Gastrocnemius medialis (tissue), 4 donors: ENCODE measurements around the gene CGB3. TPM values are rescaled to one million over a fixed set of nuclear protein-coding genes. Genes with fewer than 3 reads are reported as not detected.
A peak's percentile ranks its signal among the peaks of the same experiment; 100 is the strongest.

ENCODE experiments used
- ATAC-seq, 2 donors: fragments of 150-250 bp; one replicate each; pipeline ENCODE4 v1.9.1; 2016
- DNase-seq, 2 donors: peaks; one replicate each; pipeline ENCODE4 v3.0.0-alpha.2; 2019
- H3K27ac ChIP-seq, 4 donors: fragments of 200-600 bp; sonication (generic); 1 replicate in 1 of 4; 2 replicates in 3 of 4; pipeline ENCODE4 v1.5.1; 2016 to 2018; ENCODE audit warnings: mild to moderate bottlenecking in 2 of 4, moderate library complexity in 1 of 4
- H3K27me3 ChIP-seq, 3 donors: fragments of 200-600 bp; sonication (generic) in 2 of 3; 1 replicate in 1 of 3; 2 replicates in 2 of 3; pipeline versions ENCODE4 v1.5.1 to v1.6.0; 2016 to 2019; ENCODE audit warnings: mild to moderate bottlenecking in 1 of 3, moderate library complexity in 1 of 3
- H3K36me3 ChIP-seq, 2 donors: fragments of 200-600 bp; sonication (generic) in 1 of 2; one replicate each; pipeline ENCODE4 v1.5.1; 2017 to 2018
- H3K4me1 ChIP-seq, 2 donors: fragments of 200-600 bp; sonication (generic) in 1 of 2; one replicate each; pipeline ENCODE4 v1.5.1; 2016 to 2017; ENCODE audit warnings: mild to moderate bottlenecking in 2 of 2
- H3K4me3 ChIP-seq, 4 donors: fragments of 200-600 bp; sonication (generic) in 3 of 4; 1 replicate in 1 of 4; 2 replicates in 3 of 4; pipeline ENCODE4 v1.5.1; 2016 to 2019; ENCODE audit warnings: mild to moderate bottlenecking in 2 of 4
- H3K9me3 ChIP-seq, 3 donors: fragments of 200-600 bp; sonication (generic) in 2 of 3; 1 replicate in 1 of 3; 2 replicates in 2 of 3; pipeline ENCODE4 v1.5.1; 2016 to 2019
- CTCF ChIP-seq, 5 experiments: fragments of 450-650 bp in 3 of 5; fragments of 200-600 bp in 2 of 5; sonication (generic) in 2 of 5; IDR thresholded peaks in 4 of 5; conservative IDR thresholded peaks in 1 of 5; 1 replicate in 4 of 5; 2 replicates in 1 of 5; pipeline ENCODE4 v1.5.1; 2016 to 2019; ENCODE audit warnings: antibody characterized with exemption in 5 of 5, mild to moderate bottlenecking in 3 of 5, moderate library complexity in 3 of 5
- POLR2A ChIP-seq, 2 donors: fragments of 450-650 bp; IDR thresholded peaks; one replicate each; pipeline ENCODE4 v1.6.1; 2017; ENCODE audit warnings: antibody characterized with exemption in 2 of 2, mild to moderate bottlenecking in 2 of 2, moderate library complexity in 2 of 2
- in situ Hi-C, 4 donors: fragments of 200-750 bp; cut with MboI; loops; one replicate each; pipeline versions ENCODE4 v1.15.0 to v1.8.0; 2017; ENCODE audit warnings: low sequenced_read_pairs in 4 of 4
- intact Hi-C: fragments of 100-400 bp; cut with DNase I; formaldehyde crosslinking; loops from one replicate; pipeline ENCODE4 v1.15.1; 2023; ENCODE audit warnings: low total_unique reads
- total RNA-seq, 4 donors: library from RNA; depleted of rRNA; stranded (reverse); fragments of >200 nt; gene quantifications; one replicate each; pipeline versions ENCODE4 v1.1.0 to v1.2.3, GENCODE V29; 2016

CGB3 gene
- total RNA-seq, 4 donors from 2014 or later: not detected

- in situ Hi-C loops: no loop called here
- DNase-seq (no peak), ATAC-seq (no peak)
- intact Hi-C loops: no loop called here
- Histone ChIP-seq H3K4me3 (no peak overlapping the region), H3K27me3 (no peaks in the 10 kb centered on the region), H3K27ac (no peak overlapping the region), H3K4me1 (no peaks in the 10 kb centered on the region), H3K9me3 (no peaks in the 10 kb centered on the region), H3K36me3 (peaks cover 0 to 71% of the 10 kb centered on the region in 2 donors)
- TF ChIP-seq POLR2A (IDR thresholded peaks at IDR 0.05): no peak
- TF ChIP-seq CTCF (IDR thresholded peaks at IDR 0.05 in 4 of 5, conservative IDR thresholded peaks at IDR 0.05 in 1 of 5): no peak
Observed at GRCh38 chr19:49004964-49005614, 19.0 kb downstream of the CGB3 start.

DNA sequence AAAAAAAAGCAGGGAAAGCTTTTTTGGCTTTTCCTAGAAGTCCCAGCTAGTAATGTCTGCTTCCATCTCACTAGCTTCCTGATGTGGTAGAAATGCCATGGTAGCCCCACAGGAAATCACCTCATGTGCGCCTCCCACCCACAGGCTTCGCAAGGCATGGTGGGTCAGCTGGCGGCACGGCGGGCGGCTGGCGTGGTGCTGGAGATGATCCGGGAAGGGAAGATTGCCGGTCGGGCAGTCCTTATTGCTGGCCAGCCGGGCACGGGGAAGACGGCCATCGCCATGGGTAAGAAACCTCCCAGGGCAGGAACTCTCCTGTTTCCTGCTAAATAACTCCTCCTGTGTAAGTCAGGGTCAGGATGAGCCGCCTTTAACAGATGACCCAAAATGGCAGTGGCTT is 20.0 kb downstream of the CGB3 start:
- H3K4me1 ChIP-seq: no peaks in the 10 kb centered on the region
- H3K9me3 ChIP-seq: no peaks in the 10 kb centered on the region
- no peak overlapping the region for H3K27ac ChIP-seq
- in situ Hi-C loops: no loop called here
- H3K4me3 ChIP-seq: no peak overlapping the region
- no peak for DNase-seq
- TF ChIP-seq POLR2A (IDR thresholded peaks at IDR 0.05) (no peak), CTCF (IDR thresholded peaks at IDR 0.05 in 4 of 5, conservative IDR thresholded peaks at IDR 0.05 in 1 of 5) (no peak)
- H3K36me3 ChIP-seq: peaks cover 0 to 63% of the 10 kb centered on the region in 2 donors
- intact Hi-C loops: no loop called here
- ATAC-seq: no peak
- no peaks in the 10 kb centered on the region for H3K27me3 ChIP-seq

DNA sequence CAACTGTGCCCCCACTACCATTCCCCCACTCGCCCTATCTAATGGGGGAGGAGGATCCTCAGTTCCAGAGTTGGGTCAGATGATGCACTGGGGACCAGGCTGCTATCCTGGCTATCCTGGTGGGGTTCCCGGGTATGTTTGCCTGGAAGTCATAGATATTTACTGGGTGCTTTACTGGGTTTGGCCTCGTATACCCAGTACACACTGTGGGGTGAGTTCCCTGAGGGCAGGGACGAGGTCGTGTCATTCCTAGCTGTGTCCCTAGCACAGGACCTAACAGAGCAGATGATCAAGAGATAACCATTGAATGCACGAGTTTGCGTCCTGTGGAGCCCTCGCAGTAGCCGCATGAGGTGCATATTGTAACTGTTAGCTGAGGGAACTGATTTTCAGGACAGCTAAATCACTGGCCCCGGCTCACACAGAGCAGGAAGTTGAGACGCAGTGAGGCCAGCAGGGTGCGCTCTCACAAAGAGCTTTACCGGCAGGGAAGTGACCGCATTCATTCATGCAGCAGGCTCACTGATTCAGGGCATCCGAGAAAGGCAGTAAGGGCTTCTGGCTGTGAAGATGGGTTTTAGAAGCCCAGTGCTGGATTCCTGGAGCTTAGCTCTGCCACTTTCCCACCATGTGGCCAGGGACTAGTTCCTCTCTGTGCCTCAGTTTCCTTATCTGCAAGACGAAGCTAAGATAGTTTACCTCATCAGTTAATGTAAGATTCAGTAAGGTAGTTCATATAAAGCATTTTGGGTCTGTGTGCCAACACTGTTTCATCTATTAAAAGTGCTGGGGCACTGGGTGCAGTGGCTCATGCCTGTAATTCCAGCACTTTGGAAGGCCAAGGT is 24.4 kb downstream of the CGB3 start:
- DNase-seq (no peak), ATAC-seq (peak in 1 of 2 donors; percentile 67)
- TF ChIP-seq POLR2A (IDR thresholded peaks at IDR 0.05) (no peak), CTCF (IDR thresholded peaks at IDR 0.05 in 4 of 5, conservative IDR thresholded peaks at IDR 0.05 in 1 of 5) (peak in 4 of 5 experiments; percentile 44 to 65 (median 56))
- in situ Hi-C loops (no loop called here), intact Hi-C loops (loop anchor here (10.0 kb wide), 2 partner anchors 675 to 815 kb away; partner anchors contain the start of genes EMP3, FUZ and MED25)
- peak overlapping the region in 1 of 4 donors; percentile 72 for H3K27ac ChIP-seq
- no peak overlapping the region for H3K4me3 ChIP-seq
- H3K4me1 ChIP-seq: peaks cover 5 to 11% of the 10 kb centered on the region in 2 donors
- H3K36me3 ChIP-seq: peaks cover 0 to 25% of the 10 kb centered on the region in 2 donors
- H3K27me3 ChIP-seq: no peaks in the 10 kb centered on the region
- H3K9me3 ChIP-seq: no peaks in the 10 kb centered on the region

DNA sequence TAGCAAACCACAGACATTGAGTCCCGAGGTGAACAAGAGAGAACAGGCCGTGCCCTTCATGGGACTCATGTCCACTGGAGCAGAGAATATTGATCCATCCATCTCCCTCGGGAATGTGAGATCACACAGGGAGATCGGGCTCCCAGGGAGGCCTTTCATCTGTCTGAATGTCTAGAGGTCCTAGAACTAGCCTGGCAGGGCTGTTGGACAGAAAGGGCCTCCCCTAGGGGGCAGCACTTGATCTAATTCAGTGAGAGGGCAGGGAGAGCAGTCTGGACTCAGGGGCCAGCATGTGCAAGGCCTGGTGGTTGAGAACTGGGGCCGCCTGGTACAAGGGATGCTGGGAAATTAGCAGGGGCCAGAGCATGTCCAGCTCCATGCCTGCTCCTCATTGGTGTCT is 26.2 kb downstream of the CGB3 start:
- in situ Hi-C loops (no loop called here), intact Hi-C loops (loop anchor here (10.0 kb wide), 2 partner anchors 673 to 817 kb away; partner anchors contain the start of genes EMP3, FUZ and MED25)
- Histone ChIP-seq H3K4me1 (peaks cover 13 to 19% of the 10 kb centered on the region in 2 donors), H3K9me3 (no peaks in the 10 kb centered on the region), H3K27ac (peak overlapping the region; percentile 56 to 72 (median 67)), H3K27me3 (no peaks in the 10 kb centered on the region), H3K36me3 (peaks cover 0 to 9% of the 10 kb centered on the region in 2 donors), H3K4me3 (no peak overlapping the region)
- DNase-seq (peak in 1 of 2 donors; percentile 64), ATAC-seq (no peak)
- TF ChIP-seq POLR2A (IDR thresholded peaks at IDR 0.05): no peak
- TF ChIP-seq CTCF (IDR thresholded peaks at IDR 0.05 in 4 of 5, conservative IDR thresholded peaks at IDR 0.05 in 1 of 5): peak in 4 of 5 experiments; percentile 13 to 58 (median 46)
